Activated naive CD8-positive, alpha-beta T cell treated with anti-CD3 and anti-CD28 coated beads for 36 hours (primary cell): Measurements from ENCODE around the gene ENTHD1. TPM values are rescaled to one million over a fixed set of nuclear protein-coding genes. Genes with fewer than 3 reads are reported as not detected.

Source experiments
- DNase-seq: peaks from one replicate; pipeline ENCODE4 v3.0.0; 2021
- H3K27ac Mint-ChIP-seq: one replicate; pipeline ENCODE4 v1.8.0; 2022; ENCODE audit warnings: mild to moderate bottlenecking, moderate library complexity, mixed read lengths
- H3K27me3 Mint-ChIP-seq: one replicate; pipeline ENCODE4 v1.8.0; 2022; ENCODE audit warnings: mild to moderate bottlenecking, mixed read lengths
- H3K36me3 Mint-ChIP-seq: one replicate; pipeline ENCODE4 v1.8.0; 2021; ENCODE audit warnings: mild to moderate bottlenecking, mixed read lengths
- H3K4me1 Mint-ChIP-seq: one replicate; pipeline ENCODE4 v1.8.0; 2021; ENCODE audit warnings: mixed read lengths
- H3K4me3 Mint-ChIP-seq: one replicate; pipeline ENCODE4 v1.8.0; 2022; ENCODE audit warnings: mild to moderate bottlenecking, moderate library complexity, mixed read lengths
- H3K9me3 Mint-ChIP-seq: one replicate; pipeline ENCODE4 v1.8.0; 2022; ENCODE audit warnings: mixed read lengths
- total RNA-seq, 2 experiments: library from RNA; stranded (reverse); gene quantifications; one replicate each; pipeline ENCODE4 v1.2.3, GENCODE V29; 2021

Gene ENTHD1
- total RNA-seq, 2 experiments from 2014 or later: 0.20 to 0.39 TPM

- Mint-ChIP-seq H3K9me3 (no peaks in the 10 kb centered on the region), H3K4me3 (no peak overlapping the region), H3K27ac (no peak overlapping the region), H3K27me3 (no peaks in the 10 kb centered on the region), H3K36me3 (peaks cover 20% of the 10 kb centered on the region), H3K4me1 (peaks cover 46% of the 10 kb centered on the region)
- DNase-seq: no peak
These were observed 37.7 kb upstream of the ENTHD1 start for GRCh38 chr22:39931251-39931650.

- no peak overlapping the region for H3K27ac Mint-ChIP-seq
- H3K27me3 Mint-ChIP-seq: no peaks in the 10 kb centered on the region
- DNase-seq: no peak
- H3K36me3 Mint-ChIP-seq: peaks cover 19% of the 10 kb centered on the region
- H3K4me3 Mint-ChIP-seq: no peak overlapping the region
- peaks cover 45% of the 10 kb centered on the region for H3K4me1 Mint-ChIP-seq
- H3K9me3 Mint-ChIP-seq: no peaks in the 10 kb centered on the region
These were observed 35.3 kb upstream of the ENTHD1 start for GRCh38 chr22:39928536-39929520.

- peaks cover 17% of the 10 kb centered on the region for H3K36me3 Mint-ChIP-seq
- H3K27ac Mint-ChIP-seq: no peak overlapping the region
- no peaks in the 10 kb centered on the region for H3K9me3 Mint-ChIP-seq
- no peaks in the 10 kb centered on the region for H3K27me3 Mint-ChIP-seq
- peak; percentile 52 for DNase-seq
- no peak overlapping the region for H3K4me3 Mint-ChIP-seq
- peaks cover 44% of the 10 kb centered on the region for H3K4me1 Mint-ChIP-seq
These were observed 34.0 kb upstream of the ENTHD1 start for GRCh38 chr22:39927544-39927943.

- H3K27me3 Mint-ChIP-seq: no peaks in the 10 kb centered on the region
- peaks cover 46% of the 10 kb centered on the region for H3K4me1 Mint-ChIP-seq
- H3K4me3 Mint-ChIP-seq: no peak overlapping the region
- no peaks in the 10 kb centered on the region for H3K9me3 Mint-ChIP-seq
- no peak for DNase-seq
- no peak overlapping the region for H3K27ac Mint-ChIP-seq
- H3K36me3 Mint-ChIP-seq: peaks cover 24% of the 10 kb centered on the region
These were observed 33.2 kb upstream of the ENTHD1 start for GRCh38 chr22:39926753-39927152.

- no peak overlapping the region for H3K27ac Mint-ChIP-seq
- no peak for DNase-seq
- no peaks in the 10 kb centered on the region for H3K9me3 Mint-ChIP-seq
- H3K36me3 Mint-ChIP-seq: peaks cover 24% of the 10 kb centered on the region
- no peak overlapping the region for H3K4me3 Mint-ChIP-seq
- peaks cover 50% of the 10 kb centered on the region for H3K4me1 Mint-ChIP-seq
- H3K27me3 Mint-ChIP-seq: no peaks in the 10 kb centered on the region
These were observed 32.5 kb upstream of the ENTHD1 start for GRCh38 chr22:39925909-39926679.

GRCh38 chr22:39925273-39925672 lies 31.7 kb upstream of the ENTHD1 start:
- Mint-ChIP-seq H3K27ac (no peak overlapping the region), H3K36me3 (peaks cover 26% of the 10 kb centered on the region), H3K27me3 (no peaks in the 10 kb centered on the region), H3K9me3 (no peaks in the 10 kb centered on the region), H3K4me3 (no peak overlapping the region), H3K4me1 (peaks cover 57% of the 10 kb centered on the region)
- no peak for DNase-seq

- Mint-ChIP-seq H3K27ac (no peak overlapping the region), H3K27me3 (no peaks in the 10 kb centered on the region), H3K36me3 (peaks cover 26% of the 10 kb centered on the region), H3K4me3 (no peak overlapping the region), H3K4me1 (peaks cover 67% of the 10 kb centered on the region), H3K9me3 (no peaks in the 10 kb centered on the region)
- DNase-seq: no peak
These were observed 30.7 kb upstream of the ENTHD1 start for GRCh38 chr22:39924286-39924685.

- H3K4me3 Mint-ChIP-seq: no peak overlapping the region
- no peaks in the 10 kb centered on the region for H3K27me3 Mint-ChIP-seq
- DNase-seq: no peak
- H3K4me1 Mint-ChIP-seq: peaks cover 70% of the 10 kb centered on the region
- peaks cover 26% of the 10 kb centered on the region for H3K36me3 Mint-ChIP-seq
- no peak overlapping the region for H3K27ac Mint-ChIP-seq
- H3K9me3 Mint-ChIP-seq: no peaks in the 10 kb centered on the region
These were observed 30.1 kb upstream of the ENTHD1 start for GRCh38 chr22:39923696-39924095.

- peak; percentile 74 for DNase-seq
- H3K36me3 Mint-ChIP-seq: peaks cover 16% of the 10 kb centered on the region
- H3K27me3 Mint-ChIP-seq: no peaks in the 10 kb centered on the region
- no peaks in the 10 kb centered on the region for H3K9me3 Mint-ChIP-seq
- H3K4me3 Mint-ChIP-seq: peak overlapping the region; percentile 72
- peaks cover 84% of the 10 kb centered on the region for H3K4me1 Mint-ChIP-seq
- H3K27ac Mint-ChIP-seq: peak overlapping the region; percentile 96
These were observed 26.7 kb upstream of the ENTHD1 start for GRCh38 chr22:39920134-39920743.

- Mint-ChIP-seq H3K36me3 (peaks cover 16% of the 10 kb centered on the region), H3K4me3 (peak overlapping the region; percentile 66), H3K27me3 (no peaks in the 10 kb centered on the region), H3K4me1 (peaks cover 83% of the 10 kb centered on the region), H3K9me3 (no peaks in the 10 kb centered on the region), H3K27ac (peak overlapping the region; percentile 90)
- DNase-seq: no peak
These were observed 24.4 kb upstream of the ENTHD1 start for GRCh38 chr22:39917776-39918495.

GRCh38 chr22:39917197-39917643 lies 23.7 kb upstream of the ENTHD1 start:
- no peak for DNase-seq
- no peaks in the 10 kb centered on the region for H3K27me3 Mint-ChIP-seq
- peaks cover 13% of the 10 kb centered on the region for H3K36me3 Mint-ChIP-seq
- no peaks in the 10 kb centered on the region for H3K9me3 Mint-ChIP-seq
- peak overlapping the region; percentile 66 for H3K4me3 Mint-ChIP-seq
- H3K27ac Mint-ChIP-seq: peak overlapping the region; percentile 90
- H3K4me1 Mint-ChIP-seq: peaks cover 84% of the 10 kb centered on the region

GRCh38 chr22:39916496-39916895 lies 22.9 kb upstream of the ENTHD1 start:
- H3K27ac Mint-ChIP-seq: peak overlapping the region; percentile 90
- H3K4me1 Mint-ChIP-seq: peaks cover 86% of the 10 kb centered on the region
- H3K36me3 Mint-ChIP-seq: peaks cover 9% of the 10 kb centered on the region

GRCh38 chr22:39915295-39915726 lies 21.8 kb upstream of the ENTHD1 start:
- H3K4me3 Mint-ChIP-seq: peak overlapping the region; percentile 66
- peaks cover 9% of the 10 kb centered on the region for H3K36me3 Mint-ChIP-seq
- no peaks in the 10 kb centered on the region for H3K27me3 Mint-ChIP-seq
- H3K27ac Mint-ChIP-seq: peak overlapping the region; percentile 98
- no peak for DNase-seq
- peaks cover 87% of the 10 kb centered on the region for H3K4me1 Mint-ChIP-seq
- H3K9me3 Mint-ChIP-seq: no peaks in the 10 kb centered on the region

More at GRCh38 chr22:39916496-39916895, 22.9 kb upstream of the ENTHD1 start:
- H3K4me3 Mint-ChIP-seq: peak overlapping the region; percentile 56
- H3K27me3 Mint-ChIP-seq: no peaks in the 10 kb centered on the region
- DNase-seq: no peak
- H3K9me3 Mint-ChIP-seq: no peaks in the 10 kb centered on the region

- Mint-ChIP-seq H3K27ac (peak overlapping the region; percentile 98), H3K4me1 (peaks cover 86% of the 10 kb centered on the region), H3K4me3 (peak overlapping the region; percentile 66), H3K27me3 (no peaks in the 10 kb centered on the region), H3K36me3 (peaks cover 16% of the 10 kb centered on the region), H3K9me3 (no peaks in the 10 kb centered on the region)
- no peak for DNase-seq
These were observed 21.0 kb upstream of the ENTHD1 start for GRCh38 chr22:39914584-39914983.
